Measurements from ENCODE around the gene NCAM2. TPM values are rescaled to one million over a fixed set of nuclear protein-coding genes. Genes with fewer than 3 reads are reported as not detected.

The NCAM2 gene
- total RNA-seq, 1 donor from 2014 or later = 7.2 TPM

DNA sequence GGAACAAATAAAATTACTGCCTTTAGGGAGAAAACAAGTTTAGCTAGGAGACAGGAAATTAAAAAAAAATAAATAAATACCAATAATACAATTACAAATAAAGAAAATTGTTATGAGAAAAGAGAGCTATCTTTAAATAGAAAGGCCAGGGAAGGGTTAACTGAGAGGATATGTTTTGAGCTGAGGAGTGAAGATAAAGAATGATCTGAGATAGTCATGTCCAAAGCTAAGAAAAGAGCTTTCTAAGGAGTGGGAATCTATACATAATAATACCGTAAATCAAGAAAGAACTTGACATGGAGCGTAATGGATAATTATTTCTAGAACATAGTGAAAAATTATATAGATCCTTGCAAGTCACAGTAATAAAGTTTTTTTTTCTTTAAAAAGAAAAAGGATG lies 176.5 kb downstream of the NCAM2 start:
- Histone ChIP-seq H3K27ac (no peak overlapping the region), H3K27me3 (no peaks in the 10 kb centered on the region), H3K4me3 (no peak overlapping the region), H3K4me1 (no peaks in the 10 kb centered on the region), H3K9me3 (no peaks in the 10 kb centered on the region), H3K36me3 (no peaks in the 10 kb centered on the region)
- intact Hi-C loops (cut with DNase I) = no loop called here
- TF ChIP-seq, protein P1, sequence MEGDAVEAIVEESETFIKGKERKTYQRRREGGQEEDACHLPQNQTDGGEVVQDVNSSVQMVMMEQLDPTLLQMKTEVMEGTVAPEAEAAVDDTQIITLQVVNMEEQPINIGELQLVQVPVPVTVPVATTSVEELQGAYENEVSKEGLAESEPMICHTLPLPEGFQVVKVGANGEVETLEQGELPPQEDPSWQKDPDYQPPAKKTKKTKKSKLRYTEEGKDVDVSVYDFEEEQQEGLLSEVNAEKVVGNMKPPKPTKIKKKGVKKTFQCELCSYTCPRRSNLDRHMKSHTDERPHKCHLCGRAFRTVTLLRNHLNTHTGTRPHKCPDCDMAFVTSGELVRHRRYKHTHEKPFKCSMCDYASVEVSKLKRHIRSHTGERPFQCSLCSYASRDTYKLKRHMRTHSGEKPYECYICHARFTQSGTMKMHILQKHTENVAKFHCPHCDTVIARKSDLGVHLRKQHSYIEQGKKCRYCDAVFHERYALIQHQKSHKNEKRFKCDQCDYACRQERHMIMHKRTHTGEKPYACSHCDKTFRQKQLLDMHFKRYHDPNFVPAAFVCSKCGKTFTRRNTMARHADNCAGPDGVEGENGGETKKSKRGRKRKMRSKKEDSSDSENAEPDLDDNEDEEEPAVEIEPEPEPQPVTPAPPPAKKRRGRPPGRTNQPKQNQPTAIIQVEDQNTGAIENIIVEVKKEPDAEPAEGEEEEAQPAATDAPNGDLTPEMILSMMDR (IDR thresholded peaks at IDR 0.05) = no peak
- DNase-seq (ENCODE audit: low spot score in 2 of 2) = no peak

DNA sequence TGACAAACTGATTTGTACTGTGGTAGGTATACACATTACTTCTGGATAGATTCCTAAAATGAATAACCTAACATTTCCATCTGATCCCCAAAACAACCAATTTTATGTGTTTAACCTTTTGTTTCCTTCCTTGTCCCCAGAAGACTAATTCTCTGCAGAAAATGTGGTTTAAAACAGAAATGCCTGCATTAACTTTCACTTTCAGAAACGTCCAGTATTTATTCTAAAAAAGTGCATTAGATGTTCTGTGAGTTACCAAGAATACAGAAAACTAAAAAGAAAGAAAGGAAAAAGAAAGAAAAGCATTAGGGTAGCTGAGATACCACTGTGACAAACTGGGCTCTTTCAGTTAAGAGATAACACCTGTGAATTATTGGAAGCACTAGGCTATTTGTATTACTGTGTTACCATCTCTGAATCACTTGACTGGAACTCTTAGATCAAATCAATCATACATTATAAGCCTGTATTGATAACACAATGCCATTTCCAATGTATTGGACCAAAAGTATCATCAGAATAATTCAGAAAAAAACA lies 177.7 kb downstream of the NCAM2 start:
- H3K36me3 ChIP-seq = no peaks in the 10 kb centered on the region
- H3K4me1 ChIP-seq = no peaks in the 10 kb centered on the region
- H3K4me3 ChIP-seq = peak overlapping the region in 1 of 2 donors; percentile 23
- no peak overlapping the region for H3K27ac ChIP-seq
- TF ChIP-seq, protein P1 (IDR thresholded peaks at IDR 0.05) = no peak
- H3K9me3 ChIP-seq = no peaks in the 10 kb centered on the region
- intact Hi-C loops (cut with DNase I) = no loop called here
- no peak for DNase-seq (ENCODE audit: low spot score in 2 of 2)
- no peaks in the 10 kb centered on the region for H3K27me3 ChIP-seq

DNA sequence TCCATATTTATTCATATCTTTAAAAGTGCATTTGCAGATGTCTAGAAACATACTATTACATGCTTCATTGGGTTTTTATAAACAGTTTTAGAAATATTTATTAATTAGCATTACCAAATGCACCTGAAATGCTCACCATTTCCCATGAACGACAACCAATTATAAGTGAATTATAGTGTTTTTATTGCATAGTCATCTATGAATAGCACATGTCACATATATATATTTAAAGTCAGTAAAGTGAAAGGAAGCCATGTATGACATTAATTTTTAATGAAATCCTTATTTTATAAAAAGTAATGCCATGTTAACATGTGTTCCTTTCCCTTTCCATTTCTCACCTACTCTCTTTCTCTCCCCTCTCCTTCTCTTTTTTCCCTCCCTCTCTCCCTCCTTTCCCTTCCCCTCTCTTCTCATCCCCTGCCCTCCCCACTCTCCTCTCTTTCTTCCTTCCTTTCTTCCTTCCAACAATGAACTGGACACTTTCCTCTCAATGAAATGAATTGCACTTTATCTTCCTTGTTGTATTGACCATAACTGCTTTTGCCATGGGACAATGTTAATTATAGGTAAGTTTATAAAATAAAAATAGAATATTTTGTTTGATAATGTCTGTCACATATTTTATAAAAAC lies 179.3 kb downstream of the NCAM2 start:
- H3K27ac ChIP-seq = no peak overlapping the region
- H3K27me3 ChIP-seq = no peaks in the 10 kb centered on the region
- H3K4me1 ChIP-seq = no peaks in the 10 kb centered on the region
- H3K9me3 ChIP-seq = no peaks in the 10 kb centered on the region
- intact Hi-C loops (cut with DNase I) = no loop called here
- H3K36me3 ChIP-seq = no peaks in the 10 kb centered on the region
- TF ChIP-seq, protein P1 (IDR thresholded peaks at IDR 0.05) = no peak
- no peak for DNase-seq (ENCODE audit: low spot score in 2 of 2)
- no peak overlapping the region for H3K4me3 ChIP-seq

DNA sequence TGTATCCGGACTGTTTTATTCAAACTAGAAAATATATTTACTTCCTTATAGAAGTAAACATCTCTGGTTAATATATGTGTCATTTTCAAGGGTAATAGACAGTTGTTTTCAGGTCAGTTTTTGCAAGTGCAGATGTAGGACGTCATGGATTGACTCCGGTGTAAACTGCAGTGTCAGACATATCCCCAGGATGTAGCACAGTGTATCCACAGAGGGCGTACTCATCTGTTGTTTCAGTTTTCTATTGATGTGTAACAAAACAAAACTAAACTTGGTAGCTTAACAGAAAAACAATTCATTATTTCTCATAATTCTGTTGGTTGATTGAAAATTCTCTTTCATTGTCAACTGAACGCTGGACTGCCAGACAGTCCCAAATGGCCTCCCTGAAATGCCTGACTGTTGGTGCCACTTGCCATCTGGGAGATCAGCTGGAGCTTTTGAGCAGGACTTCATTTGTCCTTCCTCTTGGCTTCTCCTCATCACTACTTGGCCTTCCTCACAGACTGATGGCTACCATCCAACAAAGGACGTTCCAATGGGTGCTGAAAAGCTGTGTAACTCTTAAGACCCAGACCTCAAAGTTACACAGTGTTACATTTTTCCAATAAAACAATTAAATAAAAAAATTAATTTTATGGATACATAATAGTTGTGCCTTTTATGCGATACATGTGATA lies 181.6 kb downstream of the NCAM2 start:
- Histone ChIP-seq H3K27me3 (no peaks in the 10 kb centered on the region), H3K4me1 (no peaks in the 10 kb centered on the region), H3K27ac (no peak overlapping the region), H3K9me3 (no peaks in the 10 kb centered on the region), H3K36me3 (no peaks in the 10 kb centered on the region), H3K4me3 (no peak overlapping the region)
- DNase-seq (ENCODE audit: low spot score in 2 of 2) = no peak
- intact Hi-C loops (cut with DNase I) = no loop called here
- TF ChIP-seq, protein P1 (IDR thresholded peaks at IDR 0.05) = no peak

- DNase-seq (ENCODE audit: low spot score in 2 of 2) = no peak
- Histone ChIP-seq H3K36me3 (no peaks in the 10 kb centered on the region), H3K4me1 (no peaks in the 10 kb centered on the region), H3K27me3 (no peaks in the 10 kb centered on the region), H3K9me3 (no peaks in the 10 kb centered on the region), H3K27ac (no peak overlapping the region), H3K4me3 (no peak overlapping the region)
- intact Hi-C loops (cut with DNase I) = no loop called here
- TF ChIP-seq, protein P1 (IDR thresholded peaks at IDR 0.05) = no peak
Measured at GRCh38 chr21:21182401-21183010, 184.3 kb downstream of the NCAM2 start.
